ENCODE data around the gene DPP10.
"Not testable (repeated sequence)": the region's sequence is repeated elsewhere in the genome, so short reads cannot be mapped to it uniquely, and the experiment has no call there.

DPP10 gene

GRCh38 chr2:114442510-114442909 is at the start of gene DPP10:
DPP10 (plus strand) TSS chr2:114442641.
- peak; percentile 1 for DNase-seq

- DNase-seq: no peak
Measured at GRCh38 chr2:114400890-114401289, 41.6 kb upstream of the DPP10 start.

DNA sequence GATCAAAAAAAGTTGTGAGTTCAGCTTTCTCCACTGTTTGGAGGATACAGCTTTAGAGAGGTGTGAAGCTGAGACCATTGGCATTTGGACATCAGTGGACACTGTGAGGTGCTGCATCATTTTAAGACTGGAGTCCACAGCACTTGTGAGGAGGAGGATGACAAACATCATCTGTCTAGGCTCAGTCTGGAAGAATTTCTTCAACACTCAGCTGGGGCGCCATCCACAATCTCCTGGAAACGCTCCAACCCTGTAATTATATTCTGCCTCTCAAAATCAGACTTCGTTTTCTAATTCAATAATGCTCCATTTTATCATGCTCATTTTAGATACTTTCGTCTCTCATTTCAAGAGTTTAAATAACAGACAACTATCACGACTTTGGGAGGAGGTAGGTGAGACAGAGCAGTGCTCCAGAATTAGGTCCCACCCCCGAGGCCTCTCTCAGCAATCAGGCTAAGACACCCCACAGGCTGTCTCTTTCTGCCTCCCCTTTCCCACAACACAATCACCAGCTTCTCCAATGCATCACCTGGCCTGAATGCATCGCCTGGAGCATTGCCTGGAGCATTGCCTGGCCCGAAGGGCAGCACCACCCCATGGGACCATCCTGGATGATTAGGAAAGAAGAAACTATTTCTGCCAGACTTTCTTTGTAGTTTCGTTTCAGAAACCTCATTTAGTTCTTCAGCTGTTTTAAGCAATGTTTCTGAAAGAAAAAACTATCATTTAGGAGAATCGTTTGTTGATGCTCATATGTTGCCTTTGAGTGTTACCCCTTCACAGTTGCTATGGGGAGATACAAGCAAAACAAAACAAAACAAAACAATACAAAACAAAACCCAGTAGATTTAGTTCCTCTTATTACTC is 37.0 kb upstream of the DPP10 start:
- no peak for DNase-seq

DNA sequence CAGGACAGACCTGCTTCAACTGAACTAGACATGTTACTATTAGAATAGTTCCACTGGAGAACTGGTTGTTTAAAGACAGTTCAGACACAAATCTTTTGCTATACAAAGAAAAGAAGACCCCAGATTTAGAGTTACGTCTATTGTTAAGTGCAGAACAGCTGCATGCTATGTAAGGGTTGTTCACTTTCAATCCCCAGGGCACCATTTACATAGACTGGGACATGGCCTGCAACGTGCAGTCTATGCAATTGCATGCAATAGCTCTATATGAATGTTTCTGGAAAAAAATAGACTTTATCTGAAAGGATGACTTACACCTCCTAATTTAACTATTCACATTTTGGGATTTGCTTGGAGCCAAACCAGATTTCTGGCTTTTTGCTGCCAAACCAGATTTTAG is 36.1 kb upstream of the DPP10 start:
- no peak for DNase-seq

GRCh38 chr2:114407353-114407752 is 35.1 kb upstream of the DPP10 start:
- not testable (repeated sequence) for DNase-seq

DNA sequence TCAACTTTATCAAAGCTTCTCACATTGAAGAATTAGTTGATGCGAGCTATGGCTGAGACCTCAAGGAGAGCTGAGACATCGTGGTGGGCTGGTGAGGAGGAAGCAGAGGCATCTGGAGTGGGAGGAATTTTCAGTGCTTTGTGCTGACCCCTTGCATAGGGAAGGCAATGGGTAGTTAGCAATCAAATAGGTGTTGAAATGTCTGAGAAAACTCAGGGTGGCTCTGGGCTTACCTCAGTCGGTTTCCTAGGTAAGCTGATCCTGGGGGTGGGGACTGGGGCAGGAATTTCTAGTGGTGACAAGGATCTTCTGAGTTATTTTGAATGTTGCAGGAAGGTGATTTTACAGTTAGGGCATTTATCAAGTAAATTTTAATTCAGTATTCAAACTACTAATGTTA is 20.7 kb upstream of the DPP10 start:
- no peak for DNase-seq

DNA sequence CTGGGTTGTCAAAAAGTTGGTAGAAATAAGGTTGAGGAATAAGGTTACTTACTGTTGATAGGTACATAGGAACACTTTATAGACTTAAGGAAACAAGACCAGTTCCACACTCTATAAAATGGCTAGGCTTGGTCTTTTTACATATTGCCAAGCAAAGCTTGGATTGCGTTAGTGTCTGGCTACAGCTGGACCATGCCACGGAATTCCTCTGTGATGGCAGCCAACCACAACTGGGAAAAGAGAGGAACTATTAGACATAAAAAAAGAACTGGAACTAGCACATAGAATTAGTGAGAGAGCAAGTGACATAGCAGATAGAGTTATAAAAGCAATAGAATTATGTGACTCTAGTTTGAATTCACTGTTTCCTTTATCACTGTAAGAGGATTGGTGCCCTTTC is 17.7 kb upstream of the DPP10 start:
- no peak for DNase-seq

GRCh38 chr2:114426756-114427155 is 15.7 kb upstream of the DPP10 start:
- no peak for DNase-seq

DNA sequence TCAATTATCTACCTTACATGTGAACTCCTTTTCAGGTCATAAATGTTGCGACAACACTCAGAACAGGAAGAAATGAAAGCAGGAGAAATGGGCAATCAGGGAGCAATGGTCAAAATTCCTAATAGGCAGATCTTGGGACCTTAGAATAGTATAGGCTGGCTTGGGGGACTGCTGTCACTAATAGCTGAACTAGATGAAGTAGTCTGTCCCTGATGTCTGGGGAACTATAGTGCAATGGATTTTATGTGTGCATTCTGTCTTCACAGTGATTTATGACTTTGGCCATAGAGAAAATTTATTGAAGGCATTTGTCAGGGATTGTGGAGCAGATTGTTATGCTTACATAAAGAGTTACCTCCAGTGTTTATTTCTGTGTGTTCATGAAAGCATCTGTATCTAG is 6.1 kb upstream of the DPP10 start:
- DNase-seq: no peak

DNA sequence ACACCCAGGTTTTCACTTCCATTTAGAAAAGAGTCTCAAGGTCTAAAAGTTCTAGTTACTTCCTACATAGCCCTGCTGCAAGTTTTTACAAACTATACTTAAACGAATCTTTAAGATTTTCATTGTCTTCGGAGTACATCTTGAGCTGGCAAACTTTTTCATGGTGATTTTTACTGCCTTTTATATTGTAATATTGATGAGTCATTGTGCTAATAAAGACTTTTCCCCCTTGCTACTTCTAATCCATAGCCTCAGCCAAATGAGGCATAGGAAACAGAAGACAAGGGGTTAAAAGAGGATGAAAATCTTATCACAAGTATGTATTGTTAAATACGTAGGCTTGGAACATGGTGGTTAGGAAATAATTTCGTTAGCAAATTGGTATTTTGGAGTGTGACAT is 4.1 kb downstream of the DPP10 start:
- no peak for DNase-seq

DNA sequence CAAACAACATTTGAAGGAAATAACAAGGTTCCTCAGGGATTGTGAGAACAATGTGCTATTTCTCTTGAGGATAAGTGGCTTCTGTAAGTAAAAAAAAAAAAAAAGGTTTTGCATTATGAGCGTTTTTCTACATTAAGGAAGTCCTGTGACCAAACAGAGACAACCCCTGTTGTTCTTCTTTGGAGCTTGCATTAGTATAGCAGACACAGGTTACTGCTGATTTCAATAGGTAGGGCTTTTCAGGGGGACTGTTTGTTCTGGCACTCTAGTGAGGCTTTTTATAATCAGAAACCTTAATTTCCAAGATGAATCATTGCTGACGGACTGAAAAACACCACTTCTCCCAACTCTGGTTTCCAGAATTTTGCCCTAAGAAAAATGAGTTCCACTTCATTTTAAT is 8.2 kb downstream of the DPP10 start:
- no peak for DNase-seq

DNA sequence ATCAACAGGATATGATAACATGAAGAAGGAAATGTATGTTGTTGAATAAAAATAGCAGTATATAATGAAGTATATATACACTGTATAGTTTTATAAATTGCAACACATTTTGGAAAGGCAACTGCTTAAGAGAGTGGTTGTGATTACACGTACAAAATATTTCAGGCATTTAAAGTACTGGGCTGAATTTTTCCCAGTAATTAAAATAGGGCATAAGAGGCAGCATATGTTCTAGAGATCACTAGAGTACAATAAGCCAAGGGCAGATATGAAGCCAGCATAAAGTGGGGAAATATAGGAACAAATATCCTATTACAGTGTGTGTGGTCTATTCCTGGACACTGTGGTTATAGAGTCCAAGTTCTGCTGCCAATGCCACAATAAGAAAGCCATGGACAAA is 14.1 kb downstream of the DPP10 start:
- no peak for DNase-seq

GRCh38 chr2:114457956-114458355 is 15.5 kb downstream of the DPP10 start:
- no peak for DNase-seq

GRCh38 chr2:114461116-114461515 is 18.7 kb downstream of the DPP10 start:
- no peak for DNase-seq

GRCh38 chr2:114464961-114465706 is 22.7 kb downstream of the DPP10 start:
- no peak for DNase-seq

DNA sequence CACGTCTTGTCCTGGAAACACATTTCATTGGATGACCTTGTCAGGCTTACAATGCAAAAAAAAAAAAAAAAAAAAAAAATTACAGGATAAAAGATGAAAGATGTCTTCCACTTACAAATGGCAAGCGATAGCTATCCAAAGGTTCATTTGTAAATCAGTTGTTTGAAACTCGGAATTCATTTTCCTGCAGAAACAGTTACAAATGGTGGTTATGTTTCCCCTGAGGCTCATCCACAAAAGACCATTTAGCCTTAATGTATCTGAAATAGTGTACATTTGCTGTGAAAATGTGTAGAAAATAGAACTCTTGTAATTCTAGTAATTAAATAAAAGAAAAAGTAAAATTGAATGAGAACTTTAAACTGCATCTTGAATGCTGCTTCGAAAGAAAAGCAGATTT is 25.9 kb downstream of the DPP10 start:
- no peak for DNase-seq

- DNase-seq: no peak
Measured at GRCh38 chr2:114472246-114472645, 29.8 kb downstream of the DPP10 start.

DNA sequence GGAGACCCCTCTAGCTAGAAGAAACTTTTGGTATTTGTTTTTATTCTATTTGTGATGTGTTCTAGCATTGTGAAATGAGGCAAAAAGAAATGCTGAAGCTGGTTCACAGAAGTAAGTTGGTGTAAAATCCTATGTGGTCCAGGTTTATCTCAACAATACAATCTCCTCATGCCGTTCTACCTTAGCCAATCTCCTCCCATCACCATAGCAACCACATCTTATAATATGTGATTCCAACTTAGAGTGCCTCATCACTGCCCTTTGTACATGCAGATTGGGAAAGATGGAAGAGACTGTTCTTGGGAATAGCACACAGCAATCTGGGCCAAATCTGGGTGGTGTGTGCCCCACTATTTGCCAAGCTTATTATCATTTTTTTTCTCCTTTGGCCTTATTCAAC is 30.3 kb downstream of the DPP10 start:
- DNase-seq: no peak

DNA sequence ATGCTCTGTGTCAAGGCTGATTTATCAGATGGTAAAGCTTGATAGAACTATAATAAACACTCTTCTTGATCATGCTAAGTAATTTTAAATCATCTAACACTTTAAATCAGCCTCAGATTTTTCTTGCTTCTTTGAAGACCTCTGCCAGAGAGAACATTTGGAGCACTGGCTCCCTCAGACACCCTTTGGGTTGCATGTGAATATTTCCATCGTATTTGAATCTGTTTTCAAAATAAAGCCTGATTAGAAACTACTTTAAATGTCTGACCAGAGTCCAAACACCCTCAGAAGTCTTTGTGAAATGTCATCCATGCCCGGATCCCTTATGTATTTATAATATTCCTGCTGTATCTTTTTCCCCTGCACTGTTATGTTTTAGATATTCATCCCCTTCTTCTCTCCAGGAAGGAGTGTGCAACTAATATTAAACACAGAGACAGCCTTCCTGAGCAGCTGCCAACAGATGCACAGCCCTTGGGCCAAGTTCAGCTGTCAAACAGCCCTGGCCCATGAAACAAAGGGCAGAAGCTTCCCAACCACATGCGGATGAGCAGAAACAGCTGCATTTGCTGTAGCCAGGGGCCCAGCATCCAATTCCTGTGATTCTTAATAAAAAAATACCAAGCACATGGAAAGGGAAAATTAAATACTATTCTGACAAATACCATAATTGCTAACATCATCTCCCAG is 46.5 kb downstream of the DPP10 start:
- DNase-seq: no peak

DNA sequence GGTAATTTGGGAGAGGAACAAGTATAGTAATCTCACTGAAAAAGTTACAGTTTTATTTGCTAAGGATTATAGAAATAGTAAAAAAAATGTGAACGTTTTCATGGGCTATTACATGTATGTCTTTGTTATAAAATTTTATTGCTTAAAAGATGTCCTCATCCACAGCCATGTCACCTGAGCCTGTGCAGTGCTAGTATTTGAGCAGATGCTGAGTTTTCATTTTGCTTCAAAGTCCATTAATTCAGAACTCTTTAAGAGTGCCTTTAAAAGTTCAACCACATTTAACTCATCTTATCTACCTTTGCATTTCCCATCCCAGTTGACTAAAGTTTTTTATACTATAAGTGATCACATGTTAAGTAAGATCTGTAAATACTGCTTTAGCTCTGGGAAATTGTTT is 52.6 kb downstream of the DPP10 start:
- no peak for DNase-seq

DNA sequence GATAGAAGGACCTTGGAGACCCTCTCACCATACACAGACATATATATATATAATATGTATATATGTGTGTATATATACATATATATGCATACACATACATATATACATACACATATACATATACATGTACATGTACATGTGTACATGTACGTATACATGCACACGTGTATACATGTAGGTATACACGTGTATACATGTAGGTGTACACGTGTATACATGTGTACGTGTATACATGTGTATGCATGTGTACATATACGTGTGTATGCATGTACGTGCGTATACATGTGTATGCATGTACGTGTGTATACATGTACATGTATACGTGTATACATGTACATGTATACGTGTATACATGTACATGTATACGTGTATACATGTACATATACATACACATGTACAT is 54.5 kb downstream of the DPP10 start:
- no peak for DNase-seq

DNA sequence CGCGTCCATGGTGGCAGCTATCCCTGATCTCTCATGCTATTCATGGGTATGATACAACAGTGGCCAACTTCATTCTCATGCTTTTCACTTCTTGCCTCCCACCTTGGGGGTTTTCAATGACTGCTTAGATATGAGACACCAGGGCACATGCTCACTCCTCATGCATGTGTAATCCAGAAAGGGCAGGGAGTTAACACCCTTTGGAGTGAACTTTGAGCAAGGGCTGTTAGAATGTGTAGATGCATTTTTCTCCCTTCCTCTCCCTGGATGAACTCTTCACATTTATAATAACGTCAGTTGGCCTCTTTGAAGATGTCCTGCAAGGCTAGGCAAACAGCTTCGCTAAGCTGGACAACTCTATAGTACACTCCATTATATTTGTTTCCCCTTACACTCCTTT is 56.7 kb downstream of the DPP10 start:
- no peak for DNase-seq

DNA sequence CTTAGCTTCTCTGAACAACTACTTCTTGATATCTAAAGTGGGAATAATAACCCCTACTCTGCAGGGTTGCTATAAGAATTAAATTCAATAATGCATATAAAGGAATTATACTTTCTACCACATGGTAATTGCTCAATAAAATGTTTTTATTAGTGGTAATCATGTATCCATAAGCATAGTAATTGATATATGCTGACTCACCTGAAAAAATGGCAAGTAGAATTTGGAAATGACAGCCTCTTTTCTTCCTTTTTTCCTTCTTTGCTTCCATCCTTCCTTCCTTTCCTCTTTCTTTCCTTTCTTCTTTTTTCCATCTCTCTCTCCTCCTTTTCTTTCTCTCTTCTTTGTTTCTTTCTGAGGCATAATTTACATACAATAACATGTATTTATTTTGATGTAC is 65.3 kb downstream of the DPP10 start:
- DNase-seq: no peak

DNA sequence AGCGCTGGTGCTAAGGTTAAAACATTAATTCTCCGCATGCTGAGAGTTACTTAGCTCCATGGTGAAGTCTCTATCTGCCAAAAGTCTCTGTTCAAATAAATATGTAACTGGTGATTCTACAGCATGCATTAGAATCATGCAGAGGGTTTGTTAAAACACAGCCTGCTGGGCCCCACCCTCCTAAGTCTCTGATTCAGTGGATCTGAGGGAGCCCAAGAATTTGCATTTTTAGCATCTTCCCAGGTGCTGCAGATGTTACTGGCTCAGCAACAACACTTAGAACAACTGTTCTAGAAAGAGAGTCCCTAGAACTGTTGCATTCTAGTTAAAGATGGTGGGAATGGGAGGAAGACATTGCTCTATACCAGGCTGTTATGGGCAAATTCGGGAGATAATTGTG is 73.4 kb downstream of the DPP10 start:
- DNase-seq: no peak

Measured in activated CD4-positive, alpha-beta T cell treated with anti-CD3 and anti-CD28 coated beads, Interleukin-10, Interleukin-2, amounts not matched to agents 100 ng/mL and 50 ng/mL, durations not matched to agents 16 hours and 8 hours (primary cell).